NCI-H2227 (cell line): Measurements from ENCODE around the gene DGUOK.
A peak's percentile ranks its signal among the peaks of the same experiment; 100 is the strongest.

Experiments used
- DNase-seq: peaks from one replicate; lab custom pipeline; 2025; ENCODE audit not compliant: unreplicated experiment; lab: John Stamatoyannopoulos, UW

Gene DGUOK

DNA sequence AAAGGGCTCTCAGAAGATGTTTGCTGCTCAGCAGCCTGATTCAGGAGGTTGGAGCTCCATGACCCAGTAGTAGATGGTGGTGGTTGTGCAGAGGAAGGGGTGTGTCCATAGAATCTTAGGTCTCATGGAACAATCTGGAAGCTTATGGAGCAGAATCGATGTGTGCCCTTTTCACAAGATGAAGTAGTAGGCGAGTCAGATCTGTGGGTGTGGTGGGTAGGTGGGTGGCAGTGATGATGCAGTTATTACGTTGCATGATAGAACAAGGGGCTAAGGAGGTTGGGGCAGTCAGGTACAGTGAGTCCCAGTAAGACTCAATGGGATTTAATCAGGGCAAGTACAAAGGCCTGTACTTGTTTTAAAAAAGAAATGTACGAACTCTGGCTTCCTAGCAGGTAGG lies 67.1 kb downstream of the DGUOK start:
- DNase-seq = no peak

DNA sequence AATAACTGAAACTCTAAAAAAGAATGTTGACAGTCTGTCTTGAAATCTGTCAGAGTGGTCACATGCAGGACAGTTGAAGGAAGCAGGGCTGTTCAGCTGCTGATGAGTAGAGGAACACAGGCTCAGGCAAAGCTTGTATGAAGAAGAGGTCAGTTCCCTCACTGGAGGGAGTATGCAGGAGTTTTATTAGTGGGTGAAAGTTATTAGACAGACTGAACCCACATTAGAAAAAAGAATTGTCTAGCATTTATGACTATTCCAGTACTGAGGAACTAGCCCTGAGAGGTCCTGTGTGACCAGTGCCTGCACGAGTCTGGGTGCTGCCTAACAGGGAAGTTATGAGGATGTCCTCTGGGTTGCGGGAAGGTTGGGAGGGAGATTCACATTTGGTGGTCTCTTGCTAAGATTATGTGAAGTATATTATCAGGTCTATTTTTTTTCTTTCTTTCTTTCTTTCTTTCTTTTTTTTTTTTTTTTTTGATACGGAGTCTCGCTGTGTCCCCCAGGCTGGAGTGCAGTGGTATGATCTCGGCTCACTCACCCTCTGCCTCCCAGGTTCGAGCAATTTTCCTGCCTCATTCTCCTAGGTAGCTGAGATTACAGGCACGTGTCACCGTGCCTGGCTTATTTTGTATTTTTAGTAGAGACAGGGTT lies 67.6 kb downstream of the DGUOK start:
- DNase-seq = no peak

DNA sequence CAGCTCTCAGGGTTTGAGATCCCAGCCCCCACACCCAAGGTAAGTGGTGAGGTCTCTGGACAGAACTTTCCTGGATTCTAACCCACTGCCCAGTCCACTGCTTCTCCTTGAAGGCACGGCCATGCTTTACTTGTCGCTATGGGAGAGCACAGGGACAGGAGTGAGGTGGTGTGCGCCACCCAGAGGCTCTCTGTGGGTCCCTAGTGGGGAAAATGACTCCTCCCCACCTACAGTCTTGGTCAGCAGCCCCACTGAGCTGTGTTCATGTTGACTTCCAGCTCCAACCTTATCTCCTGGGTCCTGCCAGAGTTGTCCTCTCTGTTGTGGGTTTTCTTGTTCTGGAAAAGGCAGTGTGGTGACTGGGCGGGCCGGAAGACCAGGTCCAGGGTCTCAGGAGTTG lies 69.1 kb downstream of the DGUOK start:
- no peak for DNase-seq

DNA sequence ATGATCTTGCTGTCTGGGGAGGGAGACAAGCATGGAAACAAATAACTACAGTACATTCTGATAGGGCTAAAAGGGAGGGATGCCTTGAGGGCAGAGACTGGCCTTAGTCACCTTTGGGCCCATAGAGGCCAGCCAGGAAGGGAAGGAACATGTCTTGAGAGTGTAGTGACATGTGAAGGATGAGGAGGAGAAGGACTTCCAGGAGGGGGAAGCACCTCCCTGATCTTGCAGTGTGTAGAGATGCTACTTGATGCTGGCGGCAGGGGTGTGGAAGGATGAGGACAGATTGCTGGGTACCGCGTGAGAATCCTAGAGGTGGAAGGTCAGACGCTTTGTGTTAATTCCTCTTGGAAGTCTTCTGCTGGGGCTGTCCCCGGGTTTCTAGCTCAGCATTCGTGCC lies 71.1 kb downstream of the DGUOK start:
- peak; percentile 13 for DNase-seq

DNA sequence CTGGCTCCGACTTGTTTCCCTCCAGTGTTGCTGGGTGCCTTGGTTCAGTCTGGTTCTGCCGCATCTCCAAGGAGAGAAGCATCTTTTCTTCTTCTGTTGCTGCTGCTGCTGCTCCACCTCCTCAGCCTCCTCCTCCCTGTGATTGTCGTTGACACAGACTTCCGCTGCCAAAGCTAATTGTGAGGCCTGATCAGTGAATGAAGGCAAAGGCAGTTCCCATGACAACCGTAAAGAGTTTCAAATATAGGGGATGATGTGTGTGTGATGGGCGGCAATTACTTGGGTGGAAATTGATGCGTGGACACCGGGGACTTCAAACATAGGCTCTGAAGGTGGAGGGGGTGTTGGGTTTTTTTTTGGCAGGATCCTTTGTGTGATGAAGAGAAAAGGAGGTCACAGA lies 71.8 kb downstream of the DGUOK start:
- DNase-seq = peak; percentile 80

DNA sequence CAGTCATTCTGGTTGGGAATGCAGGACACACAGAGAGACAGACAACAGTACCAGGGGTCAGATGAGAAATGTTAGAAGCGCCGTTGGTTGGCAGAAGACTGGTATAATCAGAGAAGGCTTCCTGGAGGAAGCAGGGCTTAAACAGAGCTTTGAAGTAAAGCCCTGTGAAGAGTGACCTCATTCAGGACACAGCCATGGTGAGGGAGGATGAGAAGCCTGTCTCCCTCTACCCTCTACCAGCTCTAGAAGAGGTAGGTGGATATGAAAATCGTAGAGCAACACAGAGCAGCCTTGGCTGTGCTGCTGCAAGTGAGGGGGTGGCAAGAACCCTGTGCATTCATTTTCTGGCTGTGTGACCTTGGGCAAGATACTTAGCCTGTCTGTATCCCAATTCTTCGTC lies 72.3 kb downstream of the DGUOK start:
- DNase-seq = no peak

DNA sequence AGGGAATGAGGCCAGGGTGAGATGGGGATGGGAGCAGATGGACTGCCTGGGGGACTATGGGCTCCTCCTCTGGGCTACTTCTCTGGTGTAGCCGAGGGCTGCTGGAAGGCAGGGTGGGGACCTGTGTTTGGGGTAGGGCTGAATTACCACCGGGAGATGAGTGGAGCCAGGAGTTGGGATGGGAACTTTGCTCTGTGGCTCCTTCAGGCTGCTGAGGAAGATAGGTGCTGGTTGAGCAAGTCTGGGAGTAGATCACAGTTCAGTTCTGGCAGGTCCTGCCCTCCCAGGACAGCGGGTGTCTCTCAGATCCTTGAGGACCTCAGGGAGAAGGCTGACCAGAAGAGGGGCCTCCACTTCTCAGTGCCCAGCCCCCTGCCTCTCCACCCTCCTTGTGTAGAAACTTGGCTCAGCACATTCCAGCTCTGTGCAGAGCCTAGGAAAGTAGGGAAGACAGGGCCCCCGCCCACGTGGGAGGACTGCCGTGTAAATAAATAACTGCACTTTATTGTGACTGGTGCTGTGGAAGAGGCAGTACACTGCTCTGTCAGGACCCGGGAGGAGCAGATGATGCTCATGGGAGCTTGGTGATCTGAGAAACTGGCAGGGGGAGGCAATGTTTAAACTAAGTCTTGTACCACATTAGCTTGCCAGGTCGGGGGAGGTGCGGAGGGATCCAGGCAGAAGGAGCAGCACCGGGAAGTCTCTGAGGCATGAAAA lies 73.4 kb downstream of the DGUOK start:
- DNase-seq = peak; percentile 31

DNA sequence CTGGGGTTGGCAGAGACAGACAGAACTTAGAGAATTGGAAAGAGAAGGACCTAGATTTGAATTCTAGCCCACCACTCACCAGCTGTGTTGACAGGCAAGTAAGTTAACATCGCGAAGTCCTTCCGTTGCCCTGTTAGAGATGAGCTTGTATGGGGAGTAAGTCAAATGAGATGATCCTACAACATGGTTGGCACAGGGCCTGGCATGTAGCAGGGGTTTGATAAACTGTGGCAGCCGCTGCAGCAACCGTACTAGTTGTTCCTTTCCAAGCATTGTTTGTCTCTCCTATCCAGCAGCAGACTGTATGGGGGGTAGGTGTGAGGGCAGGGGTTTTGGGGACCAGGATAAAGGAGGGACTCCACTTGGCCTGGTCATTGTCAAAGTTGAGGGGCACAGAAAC lies 74.0 kb downstream of the DGUOK start:
- DNase-seq = no peak

DNA sequence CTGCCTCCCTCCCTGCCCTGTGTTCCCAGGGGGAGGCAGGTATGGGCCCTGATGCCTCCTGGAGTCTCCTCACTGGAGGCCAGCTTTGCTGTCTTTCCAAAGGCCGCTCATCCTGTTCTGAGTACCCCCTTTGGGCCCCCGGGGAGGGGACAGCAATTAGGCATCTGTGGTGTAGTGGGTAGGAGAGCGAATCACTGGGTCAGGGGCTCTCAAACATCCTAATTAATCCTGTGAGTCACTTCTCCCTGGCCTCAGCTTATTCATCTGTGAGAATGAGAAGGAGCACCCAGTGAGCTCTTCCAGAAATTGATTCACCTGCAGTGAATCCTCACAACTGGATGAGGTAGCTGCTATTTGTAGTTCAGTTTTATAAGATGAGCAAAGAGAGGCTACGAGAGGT lies 74.4 kb downstream of the DGUOK start:
- no peak for DNase-seq

DNA sequence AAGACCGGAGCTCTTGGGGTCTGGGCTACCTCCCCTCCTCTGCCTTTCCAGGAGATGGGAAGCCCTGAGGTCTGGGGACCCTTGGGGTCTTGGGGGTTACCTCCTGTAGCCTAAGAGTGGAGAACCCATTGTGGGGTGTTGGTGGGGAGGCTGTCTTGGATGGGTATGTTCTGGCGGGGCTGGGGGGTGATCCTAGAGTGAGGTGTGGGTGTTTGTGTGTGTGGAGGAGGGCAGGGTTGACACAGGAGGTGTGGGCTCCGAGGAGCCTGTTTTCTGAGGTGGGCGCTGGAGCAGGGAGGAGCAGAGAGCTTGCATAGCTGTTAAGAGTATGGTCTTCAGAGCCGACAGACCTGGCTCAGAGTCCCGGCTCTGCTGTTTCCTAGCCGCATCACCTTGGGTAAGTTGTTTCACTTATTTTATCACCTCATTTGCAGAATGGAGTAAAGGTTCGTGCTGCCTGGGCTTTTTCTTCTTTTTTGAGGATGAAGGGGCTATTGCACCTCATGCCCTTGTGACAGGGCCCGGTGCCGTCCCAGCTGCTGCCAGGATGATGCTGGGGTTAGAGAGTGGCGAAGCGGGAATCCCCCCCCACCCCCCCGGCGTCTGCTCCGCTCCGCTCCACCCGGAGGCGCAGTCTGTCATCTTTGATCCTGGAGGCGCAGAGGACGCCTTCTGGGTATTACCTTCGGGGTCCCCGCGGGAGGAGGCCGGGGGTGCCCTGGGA lies 75.3 kb downstream of the DGUOK start:
- DNase-seq = peak; percentile 50

DNA sequence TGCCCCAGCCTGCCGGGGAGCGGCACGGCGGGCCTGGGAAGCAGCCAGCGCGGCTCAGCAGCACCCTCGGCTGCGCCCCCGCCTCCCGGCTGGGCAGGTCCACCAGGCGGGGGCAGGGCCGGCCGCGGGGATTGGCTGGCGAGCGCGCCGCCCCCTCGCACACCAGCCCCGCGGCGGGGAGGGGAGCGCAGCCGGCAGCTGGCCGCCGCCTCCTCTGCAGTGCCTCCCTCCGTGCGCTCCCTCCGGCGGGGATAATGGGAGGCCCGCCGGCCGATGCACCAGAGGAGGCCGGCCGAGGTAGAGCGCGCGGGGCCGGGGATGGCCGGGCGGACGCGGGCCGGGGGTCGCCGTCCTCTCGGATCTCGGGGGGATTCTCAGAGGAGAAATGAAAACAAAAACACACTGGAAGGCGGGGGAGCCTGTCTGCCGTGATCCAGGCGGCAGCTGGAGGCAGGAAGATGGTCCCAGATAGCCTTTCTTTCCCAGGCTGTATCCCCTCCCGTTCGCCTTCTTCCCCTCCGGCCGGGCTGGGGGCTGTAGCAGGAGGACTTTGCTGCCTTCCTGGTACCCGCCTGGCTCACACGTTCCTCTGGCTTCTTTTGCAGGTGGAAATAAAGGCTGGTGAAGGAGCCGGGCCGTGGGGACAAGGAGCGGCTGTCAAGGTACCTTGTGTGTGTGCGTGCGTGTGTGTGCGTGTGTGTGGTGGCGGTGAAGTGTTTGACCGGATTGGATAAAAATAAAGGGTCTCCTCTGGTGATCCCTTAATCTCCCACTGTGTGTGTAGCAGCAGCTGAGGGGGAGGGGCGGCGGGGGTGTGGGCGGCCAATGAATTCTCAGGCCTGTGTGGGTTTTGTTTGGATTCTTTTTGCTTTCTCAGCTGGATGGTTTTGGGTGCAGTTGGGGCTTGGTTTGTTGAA lies 76.1 kb downstream of the DGUOK start:
- peak; percentile 94 for DNase-seq

DNA sequence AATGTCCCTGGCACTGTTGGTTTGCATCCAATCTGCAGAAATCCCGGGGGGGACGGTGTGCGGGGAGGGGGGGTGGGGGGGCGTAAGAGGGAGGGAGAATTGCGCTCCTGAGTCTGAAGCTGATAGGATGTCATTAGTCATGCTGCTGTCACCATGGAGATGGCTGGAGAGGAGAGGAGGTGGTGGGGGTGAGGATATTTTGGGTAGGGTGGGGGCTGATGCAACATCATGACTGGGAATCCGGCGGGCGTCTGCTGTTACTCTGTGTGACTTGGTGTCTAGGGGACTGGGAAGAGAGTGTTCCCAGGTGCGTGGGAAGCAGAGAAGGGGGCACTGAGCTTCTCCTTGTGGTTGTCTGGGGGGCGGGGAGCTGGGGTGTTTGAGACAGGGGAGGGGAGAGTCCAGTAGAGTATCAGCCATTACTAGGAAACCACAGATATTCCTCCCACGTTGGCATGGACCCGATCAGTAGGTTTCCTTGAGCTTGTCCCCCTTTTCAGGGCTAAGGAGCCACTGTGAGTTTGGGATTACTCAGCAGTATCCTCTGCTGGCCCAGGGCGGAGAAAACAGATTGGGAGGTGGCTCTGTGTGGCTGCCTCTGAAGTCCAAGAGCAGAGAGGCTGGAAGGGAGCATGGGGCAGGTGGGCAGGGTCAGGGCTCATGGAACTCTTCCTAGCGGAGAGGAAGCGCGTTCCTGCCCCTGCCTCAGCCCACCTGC lies 77.0 kb downstream of the DGUOK start:
- peak; percentile 75 for DNase-seq

DNA sequence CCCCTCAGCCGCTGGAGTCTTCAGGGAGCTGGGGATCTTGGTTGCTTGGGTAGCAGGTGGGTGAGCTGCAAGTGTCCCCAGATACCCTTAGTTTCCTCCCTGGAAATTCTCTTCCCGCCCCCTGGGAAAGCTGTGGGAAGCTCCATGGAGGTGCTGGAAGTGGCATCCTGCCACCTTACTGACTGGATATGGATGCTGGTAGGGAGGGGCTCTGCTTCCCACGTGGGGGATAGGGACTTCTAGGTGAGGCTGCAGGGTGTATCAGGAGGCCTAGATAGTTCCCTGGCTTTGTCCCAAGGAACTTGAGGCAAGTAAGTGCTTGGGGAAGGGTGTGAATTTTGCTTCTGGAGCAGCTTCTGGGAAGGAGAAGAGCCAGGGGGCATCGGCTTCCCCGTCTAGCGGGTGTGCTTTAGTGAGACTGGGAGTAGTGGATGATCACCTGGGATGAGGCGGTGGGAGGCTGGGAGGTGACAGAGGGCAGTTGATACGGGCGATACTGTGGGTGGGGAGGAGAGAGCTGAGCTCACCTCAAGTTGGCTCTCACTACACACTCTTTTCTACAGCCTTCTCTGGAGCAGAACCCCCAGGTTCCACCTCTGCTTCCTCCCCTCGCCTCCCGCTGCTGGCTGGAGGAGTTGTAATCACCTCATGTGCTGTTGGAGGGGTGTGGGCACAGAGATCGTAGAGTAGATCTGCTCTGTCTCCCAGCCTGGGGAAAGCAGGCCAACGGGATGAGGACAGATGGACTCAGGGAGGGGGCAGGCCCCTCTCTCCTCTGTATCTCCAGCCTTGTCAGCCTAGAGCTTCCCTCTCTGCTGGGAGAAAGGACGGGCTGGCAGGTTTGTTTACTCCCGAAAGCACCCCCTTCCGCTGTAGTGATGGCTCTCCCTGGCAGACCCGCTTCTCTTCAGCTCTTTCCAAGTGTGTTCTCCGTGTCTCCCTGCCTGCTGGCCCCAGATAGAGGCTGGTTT lies 77.8 kb downstream of the DGUOK start:
- no peak for DNase-seq

DNA sequence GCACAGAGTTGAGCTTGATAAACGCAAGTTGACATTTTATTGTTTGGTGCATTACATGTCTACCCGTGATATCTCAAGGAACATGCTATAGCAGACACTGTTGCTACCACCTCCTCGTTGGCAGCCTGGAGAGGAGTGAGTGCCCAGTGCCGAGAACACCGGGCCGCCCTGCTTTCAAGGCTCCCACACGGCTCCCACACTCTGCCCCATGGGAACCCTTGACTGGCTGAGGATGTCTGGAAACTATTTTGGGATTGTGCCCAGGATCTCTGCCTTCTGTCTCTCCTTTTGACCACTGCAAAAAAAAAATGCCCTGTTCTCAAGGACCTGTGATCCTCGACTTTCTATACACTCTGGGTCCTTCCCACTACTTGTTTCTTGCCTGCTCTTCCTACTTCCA lies 79.1 kb downstream of the DGUOK start:
- no peak for DNase-seq

DNA sequence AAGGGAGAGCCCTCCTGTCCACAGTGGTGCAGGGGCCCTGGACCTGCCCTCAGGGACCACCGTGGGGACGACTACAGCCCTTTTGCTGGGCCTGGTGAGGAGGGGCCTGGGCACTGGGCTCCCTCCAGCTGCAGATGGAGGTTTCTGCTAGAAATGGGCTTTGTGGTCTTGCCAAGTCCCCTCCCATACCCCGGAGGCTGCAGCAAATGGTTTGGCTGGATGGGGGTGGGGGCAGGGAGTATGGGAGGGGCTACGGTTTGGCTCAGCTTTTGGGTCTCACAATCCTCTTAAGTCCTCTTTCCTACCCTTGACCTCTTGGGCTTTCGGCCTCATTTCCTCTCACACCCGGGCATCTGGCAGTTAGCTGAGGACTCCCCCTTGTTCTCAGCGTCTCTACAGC lies 79.8 kb downstream of the DGUOK start:
- no peak for DNase-seq

DNA sequence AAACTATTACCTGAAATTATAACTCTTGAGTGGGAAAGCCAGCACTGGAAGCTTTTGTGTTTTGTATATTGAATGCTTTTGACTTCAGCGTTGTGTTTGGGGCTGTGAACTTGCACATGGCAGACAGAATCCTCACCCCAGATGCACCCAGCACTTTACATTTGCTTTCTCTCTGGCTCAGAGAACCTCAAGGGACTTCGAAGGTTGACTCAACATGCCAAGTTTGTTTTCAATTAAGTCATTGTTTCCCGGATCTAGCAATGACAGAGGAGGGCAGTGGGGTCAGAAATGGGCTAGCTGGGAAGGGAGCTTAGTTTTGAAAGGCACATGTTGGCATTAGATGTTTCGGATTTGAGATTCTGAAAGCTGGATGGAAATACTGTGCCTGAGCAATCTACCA lies 80.4 kb downstream of the DGUOK start:
- no peak for DNase-seq

DNA sequence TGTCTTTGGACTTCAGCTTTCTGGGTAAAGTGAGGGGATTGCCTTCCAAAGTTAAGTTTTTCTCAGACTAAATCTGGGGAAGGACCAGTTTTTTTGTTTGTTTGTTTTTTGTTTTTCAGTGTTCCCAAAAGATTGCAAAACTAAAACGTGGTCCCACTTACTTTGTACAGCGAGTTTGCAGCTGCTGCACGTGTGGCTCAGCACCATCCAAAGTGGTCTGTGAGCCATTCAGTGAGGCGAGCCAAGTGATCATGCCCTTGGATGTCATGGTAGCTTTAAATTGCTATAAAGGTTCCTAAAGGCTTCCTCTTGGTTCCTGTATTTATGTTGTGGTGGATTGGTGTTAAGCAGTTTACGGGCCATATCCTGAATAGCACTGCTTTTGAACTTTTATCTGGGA lies 81.0 kb downstream of the DGUOK start:
- DNase-seq = no peak
